NCI-H2171 (cell line): ENCODE measurements around the gene WNK4.
"Not testable (repeated sequence)": the region's sequence is repeated elsewhere in the genome, so short reads cannot be mapped to it uniquely, and the experiment has no call there.

ENCODE experiments used
- DNase-seq: peaks from one replicate; lab custom pipeline; 2025; lab: John Stamatoyannopoulos, UW

Gene WNK4

DNA sequence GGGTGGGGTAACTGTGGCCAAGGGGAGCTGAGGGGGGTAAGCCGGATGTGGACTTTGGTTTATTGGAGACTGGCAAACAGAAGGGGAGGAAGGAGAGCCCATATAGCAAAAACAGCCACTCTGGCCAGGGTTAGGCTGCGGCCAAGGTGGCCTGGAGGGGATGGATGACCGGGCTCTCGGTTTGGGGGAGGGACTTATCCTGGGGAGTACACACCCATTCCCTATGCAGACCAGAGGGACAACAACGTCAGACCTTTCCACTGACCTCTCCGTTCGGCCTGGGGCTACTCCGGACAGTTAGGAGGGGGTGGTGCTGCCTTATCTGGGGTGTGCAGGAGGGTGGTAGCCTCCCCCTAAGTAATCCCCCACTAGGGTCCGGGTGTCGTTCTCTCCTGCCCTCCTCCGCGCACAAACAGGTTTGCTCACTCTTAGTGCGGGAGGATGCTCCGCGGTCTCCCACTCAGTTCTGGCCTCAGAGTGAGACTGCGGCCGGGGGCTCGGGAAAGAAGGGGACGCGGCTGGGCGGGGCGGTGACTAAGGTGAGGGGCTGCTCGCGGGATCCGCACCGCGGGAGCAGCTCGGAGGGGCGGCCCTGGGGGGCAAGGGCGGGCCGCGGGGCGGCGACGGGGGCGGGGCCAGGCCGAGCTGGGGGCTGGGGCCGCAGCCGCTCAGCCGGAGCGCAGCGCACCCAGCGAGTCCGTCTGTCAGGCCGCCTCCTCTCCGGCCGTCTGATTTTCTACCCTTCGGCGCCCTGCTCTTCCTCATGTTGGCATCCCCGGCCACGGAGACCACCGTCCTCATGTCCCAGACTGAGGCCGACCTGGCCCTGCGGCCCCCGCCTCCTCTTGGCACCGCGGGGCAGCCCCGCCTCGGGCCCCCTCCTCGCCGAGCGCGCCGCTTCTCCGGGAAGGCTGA lies at the start of gene WNK4:
Gene WNK4 (plus strand): TSS at position 675 of the 915 bp plus-strand sequence. CDS start 89 bp downstream, at position 764.
- no peak for DNase-seq

GRCh38 chr17:42740699-42741098 lies 39.7 kb upstream of the WNK4 start:
- DNase-seq, result no peak

GRCh38 chr17:42742916-42743315 lies 37.5 kb upstream of the WNK4 start:
- DNase-seq, result not testable (repeated sequence)

- no peak for DNase-seq
These were observed 36.7 kb upstream of the WNK4 start for GRCh38 chr17:42743595-42744282.

DNA sequence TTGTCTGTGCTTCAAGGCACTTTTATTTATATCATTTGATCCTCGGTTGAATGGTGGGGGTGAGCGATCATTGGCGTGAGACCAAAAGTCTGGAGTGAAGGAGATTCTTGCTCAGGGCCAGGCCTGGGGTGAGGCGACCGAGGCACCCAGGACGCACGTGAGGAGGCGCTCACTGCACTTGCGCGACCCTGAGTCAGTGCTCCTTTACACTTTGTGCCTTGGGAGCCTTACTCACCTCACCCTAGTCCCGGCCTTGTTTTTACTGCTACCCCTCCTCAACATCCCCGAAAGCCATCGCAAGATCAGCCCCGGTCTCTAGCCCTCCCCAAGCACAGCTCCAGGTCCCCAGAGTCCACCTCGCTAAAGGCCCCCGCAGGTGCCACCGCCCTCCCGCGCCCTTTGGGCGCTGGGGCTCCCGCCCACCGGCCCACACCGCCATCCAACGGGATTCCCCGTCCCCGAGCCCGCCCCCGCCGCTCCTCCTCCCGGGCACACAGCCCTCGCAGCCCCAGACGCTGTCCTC lies 36.1 kb upstream of the WNK4 start:
- DNase-seq, result peak; percentile 87

DNA sequence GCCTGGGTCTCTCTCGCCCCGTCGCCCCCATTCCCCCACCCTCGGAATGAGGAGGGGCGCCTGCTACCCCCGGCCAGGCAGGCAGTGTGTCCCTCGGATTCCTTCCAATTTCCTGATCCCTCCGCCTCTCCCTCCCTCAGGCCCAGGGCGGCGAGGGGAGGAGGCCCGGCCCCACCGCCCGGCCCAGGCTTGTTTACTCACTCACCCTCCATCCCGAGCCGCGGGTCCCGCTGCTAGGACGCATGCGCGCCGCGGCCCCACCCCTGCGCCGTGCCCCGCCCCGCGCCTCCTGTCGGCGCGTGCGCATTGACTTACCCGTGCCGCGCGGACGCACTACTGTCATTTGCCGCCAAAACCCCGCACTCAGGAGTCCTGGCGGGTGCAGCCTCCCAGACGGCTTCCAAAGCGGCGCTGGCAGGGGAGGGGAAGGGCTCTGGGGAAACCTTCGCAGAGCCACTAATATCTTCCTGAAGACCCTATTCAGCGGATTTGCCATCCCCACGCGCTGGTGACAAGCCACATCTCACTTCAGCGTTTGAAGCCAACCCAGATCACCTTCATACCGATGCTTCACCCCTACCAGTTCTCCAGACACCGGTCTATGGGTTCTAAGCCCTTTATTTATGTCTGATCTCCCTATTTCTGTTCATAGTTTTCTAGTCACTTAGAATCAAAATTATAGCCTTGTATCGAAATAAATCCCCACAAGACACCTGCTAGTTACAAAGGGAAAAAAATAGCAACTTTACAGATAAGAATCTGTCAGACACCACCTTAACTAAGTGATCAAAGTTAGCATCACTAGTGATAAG lies 35.4 kb upstream of the WNK4 start, which contains the start of gene EZH1:
Gene EZH1 (minus strand): TSS at position 235 of the 812 bp plus-strand sequence. CDS start 16,099 bp downstream, outside the sequence.
- DNase-seq, result peak; percentile 94

- DNase-seq, result no peak
These were observed 32.1 kb upstream of the WNK4 start for GRCh38 chr17:42748202-42748907.

DNA sequence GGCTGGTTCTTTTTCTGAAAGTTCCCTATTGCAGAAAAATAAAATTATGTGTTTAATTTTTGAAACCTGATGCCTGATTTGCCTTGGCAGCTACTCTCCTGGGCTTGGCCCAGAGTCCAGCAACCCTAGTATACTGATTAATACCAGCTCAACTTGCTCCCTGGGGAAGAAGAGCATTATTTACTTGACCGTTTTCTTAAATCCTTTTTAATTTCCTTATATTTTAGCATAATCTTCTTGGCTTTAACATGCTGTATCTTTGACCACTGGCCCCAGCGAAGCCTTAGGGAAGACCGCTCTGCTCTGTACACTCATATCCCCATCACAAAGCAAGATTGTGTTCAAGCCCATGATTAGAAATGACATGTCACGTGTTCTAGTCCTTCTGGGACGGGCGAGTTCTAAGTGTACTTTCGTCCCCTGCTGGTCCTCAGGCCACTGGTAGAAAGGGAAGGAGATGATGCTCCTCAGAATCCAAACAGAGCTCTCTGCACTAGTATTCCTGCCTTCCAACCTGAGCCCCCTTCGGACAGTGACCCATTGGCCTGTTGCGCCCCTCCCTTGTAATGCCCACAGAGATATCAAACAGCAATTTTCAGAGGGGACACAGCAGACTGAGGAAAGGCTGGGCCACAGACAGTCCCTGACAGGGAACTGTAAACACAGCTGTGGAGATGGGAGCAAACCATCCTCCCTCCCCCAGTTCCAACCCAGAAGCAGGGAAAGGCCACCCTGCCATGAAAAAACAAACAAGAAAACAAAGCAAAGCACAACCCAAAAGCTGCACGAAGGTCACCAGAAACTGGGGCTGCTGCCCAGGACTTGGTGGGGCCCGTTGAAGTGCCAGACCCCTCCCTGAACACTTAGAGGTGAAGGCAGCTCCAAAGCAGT lies 31.3 kb upstream of the WNK4 start:
- no peak for DNase-seq

DNA sequence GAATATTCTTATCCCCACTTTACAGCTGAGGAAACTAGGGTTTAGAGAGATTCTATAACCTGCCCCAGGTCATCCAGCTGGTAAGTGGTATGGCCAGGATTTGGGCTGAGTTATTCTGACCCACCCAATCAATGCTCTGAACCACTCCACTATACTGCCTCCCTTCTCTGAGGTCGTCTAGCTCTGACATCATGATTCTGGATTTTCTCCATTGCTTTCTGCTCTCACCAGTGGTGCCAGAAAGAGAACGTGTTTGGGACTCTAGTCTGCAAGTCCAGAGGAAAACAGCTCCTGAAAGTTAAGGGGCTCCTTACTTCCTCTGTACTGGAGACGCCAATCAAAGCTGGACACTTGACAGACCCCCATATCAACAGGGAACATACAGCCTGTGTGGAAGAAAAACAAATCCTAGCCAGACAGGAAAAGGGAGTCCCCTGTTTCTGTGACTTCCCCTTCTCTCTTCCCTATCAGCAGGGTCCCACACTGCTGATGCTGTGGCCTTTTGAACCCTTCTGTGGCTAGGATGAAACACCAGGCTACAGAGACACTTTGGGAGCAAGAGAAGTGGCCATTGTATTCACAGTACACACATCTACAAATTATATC lies 29.6 kb upstream of the WNK4 start:
- DNase-seq, result no peak

DNA sequence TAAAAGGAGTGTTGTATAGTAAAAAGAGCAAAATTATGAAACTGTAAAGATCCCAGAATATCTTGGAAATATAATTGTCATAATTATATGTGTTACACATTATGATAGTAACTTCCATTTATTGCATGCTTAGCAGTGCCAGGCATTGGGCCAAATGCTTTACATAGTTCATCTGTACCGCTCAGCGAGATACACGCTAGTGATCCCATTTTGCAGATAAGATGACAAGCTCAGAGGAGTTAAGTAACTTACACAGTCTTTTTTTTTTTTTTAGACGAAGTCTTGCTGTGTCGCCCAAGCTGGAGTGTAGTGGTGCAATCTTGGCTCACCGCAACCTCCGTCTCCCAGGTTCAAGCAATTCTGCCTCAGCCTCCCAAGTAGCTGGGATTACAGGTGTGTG lies 28.8 kb upstream of the WNK4 start:
- no peak for DNase-seq

- no peak for DNase-seq
These were observed 25.6 kb upstream of the WNK4 start for GRCh38 chr17:42754782-42755181.

DNA sequence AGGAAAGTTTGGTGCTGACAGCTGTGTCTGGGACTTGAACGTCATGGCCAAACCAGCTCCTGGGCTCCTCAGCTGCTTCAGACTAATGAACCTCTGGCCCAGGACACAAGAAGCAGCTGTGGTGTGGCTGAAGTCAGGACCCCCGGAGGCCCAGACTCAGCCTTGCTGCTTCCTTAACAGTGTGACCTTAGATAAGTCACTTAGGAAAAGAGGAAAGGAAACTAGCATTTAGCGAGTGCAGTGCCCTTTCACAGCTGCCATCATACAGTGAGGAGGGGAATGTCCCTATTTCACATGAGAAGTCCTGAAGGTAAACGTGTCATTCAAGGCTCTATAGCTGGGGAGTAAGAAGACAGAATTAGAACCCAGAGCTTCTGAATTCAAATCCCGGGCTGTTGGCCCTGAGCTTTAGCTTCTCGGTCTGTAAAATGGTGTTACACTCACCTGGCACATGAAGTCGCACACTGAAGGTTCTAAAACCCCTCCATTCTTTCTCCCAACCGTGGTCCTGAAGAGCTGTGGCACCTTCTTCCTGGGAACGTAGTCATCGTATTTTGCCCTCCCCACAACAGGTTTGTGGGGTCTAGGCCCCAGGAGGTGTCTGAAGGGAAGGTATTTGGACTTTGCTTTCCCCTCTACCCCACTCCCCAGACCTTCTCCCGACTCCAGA lies 20.3 kb upstream of the WNK4 start:
- no peak for DNase-seq

DNA sequence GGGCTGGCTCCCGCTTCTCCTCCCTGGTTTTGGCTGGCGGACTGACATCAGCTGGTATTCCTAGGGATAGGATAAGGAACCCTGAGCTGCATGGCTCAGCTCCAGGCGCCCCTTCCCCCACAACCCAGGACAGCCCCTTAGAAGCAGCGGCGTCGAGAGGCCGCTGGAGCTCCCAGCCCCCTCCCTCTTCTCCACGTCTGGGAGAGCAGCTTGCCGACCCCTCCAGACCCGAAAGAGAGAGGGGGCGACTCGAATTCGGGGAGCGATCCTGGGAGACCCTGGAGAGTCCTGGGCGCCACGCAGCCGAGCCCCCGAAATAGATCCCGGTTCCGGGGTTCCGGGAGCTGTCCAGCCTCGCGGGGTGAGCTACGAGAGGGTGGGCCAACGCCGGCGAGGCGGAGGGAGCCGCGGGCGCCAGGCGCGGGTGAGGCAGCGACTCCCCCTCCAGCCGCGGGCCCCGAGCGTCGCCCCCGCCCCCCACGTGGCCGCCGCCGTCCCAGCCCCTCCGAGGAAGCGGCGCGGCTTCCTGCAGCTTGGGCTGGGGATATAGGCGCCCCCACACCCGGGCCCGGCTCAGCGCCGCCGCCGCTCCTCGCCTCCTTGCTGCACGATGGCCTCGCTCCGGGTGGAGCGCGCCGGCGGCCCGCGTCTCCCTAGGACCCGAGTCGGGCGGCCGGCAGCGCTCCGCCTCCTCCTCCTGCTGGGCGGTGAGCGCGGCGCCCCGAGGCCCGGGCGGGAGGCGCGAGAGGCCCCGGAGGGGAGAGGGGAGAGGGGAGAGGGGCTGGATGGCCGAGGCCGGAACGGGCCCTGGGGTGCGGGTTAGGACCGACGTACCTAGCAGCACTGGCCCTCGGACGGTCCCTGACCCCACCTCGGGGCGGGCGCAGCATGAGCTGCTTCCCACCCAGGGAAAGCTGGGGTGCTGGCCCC lies 19.5 kb upstream of the WNK4 start, which contains the start of gene RAMP2:
Gene RAMP2 (plus strand): TSS at position 576 of the 930 bp plus-strand sequence. CDS start 35 bp downstream, at position 611.
- DNase-seq, result peak; percentile 58

DNA sequence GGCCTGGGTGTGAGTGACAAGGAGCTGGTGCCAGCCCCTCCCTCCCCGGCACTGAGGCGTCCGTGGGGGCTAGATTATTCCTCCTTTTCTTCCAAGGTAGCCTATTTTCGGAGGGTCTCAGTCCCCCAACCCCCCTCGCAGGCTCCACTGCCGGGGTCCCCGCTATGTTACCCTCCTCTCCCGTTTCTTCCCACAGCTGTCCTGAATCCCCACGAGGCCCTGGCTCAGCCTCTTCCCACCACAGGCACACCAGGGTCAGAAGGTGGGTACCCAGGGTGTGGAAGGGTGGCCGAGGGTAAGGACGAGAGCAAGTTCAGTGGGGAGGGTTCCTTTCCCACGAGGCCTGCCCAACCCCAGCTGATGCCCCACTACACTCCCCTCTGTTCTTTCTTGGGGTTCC lies 18.8 kb upstream of the WNK4 start:
- no peak for DNase-seq

GRCh38 chr17:42766124-42766523 lies 14.3 kb upstream of the WNK4 start:
- no peak for DNase-seq

GRCh38 chr17:42767512-42767911 lies 12.9 kb upstream of the WNK4 start:
- no peak for DNase-seq

- DNase-seq, result not testable (repeated sequence)
These were observed 12.4 kb upstream of the WNK4 start for GRCh38 chr17:42768006-42768405.

DNA sequence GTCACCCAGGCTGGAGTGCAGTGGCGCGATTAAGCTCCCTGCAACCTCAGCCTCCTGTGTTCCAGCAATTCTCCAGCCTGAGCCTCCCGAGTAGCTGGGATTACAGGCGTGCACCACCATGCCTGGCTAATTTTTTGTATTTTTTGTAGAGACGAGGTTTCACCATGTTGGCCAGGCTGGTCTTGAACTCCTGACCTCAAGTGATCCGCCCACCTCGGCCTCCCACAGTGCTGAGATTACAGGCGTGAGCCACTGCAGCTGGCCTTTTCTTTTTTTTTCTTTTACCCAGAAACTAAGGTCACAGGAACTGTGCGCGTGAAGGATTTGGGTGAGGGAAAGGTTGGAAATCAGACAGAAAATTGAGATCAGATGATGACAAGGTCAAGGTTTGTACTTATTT lies 10.4 kb upstream of the WNK4 start:
- DNase-seq, result not testable (repeated sequence)
